HepG2 (cell line): ENCODE measurements around the gene ANKRD2. TPM values are rescaled to one million over a fixed set of nuclear protein-coding genes. Genes with fewer than 3 reads are reported as not detected.

Experiments
- AKAP8 ChIP-seq: sonication (generic); formaldehyde crosslinking; IDR thresholded peaks from 2 replicates; pipeline ENCODE4 v1.5.1; 2020; ENCODE audit warnings: mild to moderate bottlenecking, missing genetic modification reagents
- BCL3 ChIP-seq: sonication (generic); formaldehyde crosslinking; IDR thresholded peaks from 2 replicates; pipeline ENCODE4 v1.5.1; 2020; ENCODE audit warnings: mild to moderate bottlenecking, missing genetic modification reagents, moderate library complexity
- CTCF ChIP-seq: sonication (generic); formaldehyde crosslinking; IDR thresholded peaks from 2 replicates; pipeline ENCODE4 v1.5.0; 2020; ENCODE audit warnings: mild to moderate bottlenecking, missing genetic modification reagents, moderate library complexity
- ERF ChIP-seq: IDR thresholded peaks from 2 replicates; pipeline ENCODE4 v1.6.1; 2018; ENCODE audit warnings: missing biosample characterization, missing genetic modification reagents
- ESRRA ChIP-seq: sonication (generic); formaldehyde crosslinking; IDR thresholded peaks from 2 replicates; pipeline ENCODE4 v1.5.1; 2020; ENCODE audit warnings: mild to moderate bottlenecking, low read depth, missing genetic modification reagents
- ETV5 ChIP-seq: IDR thresholded peaks from 2 replicates; pipeline ENCODE4 v1.6.1; 2018; ENCODE audit warnings: missing biosample characterization, missing genetic modification reagents, inconsistent platforms, borderline replicate concordance
- FIP1L1 ChIP-seq: fragments of 200-400 bp; formaldehyde crosslinking; IDR thresholded peaks from 2 replicates; pipeline ENCODE4 v1.6.1; 2018; ENCODE audit warnings: low read depth, mild to moderate bottlenecking, low read length, moderate library complexity, borderline replicate concordance; ENCODE audit not compliant: insufficient read depth
- FOXO1 ChIP-seq: sonication (generic); formaldehyde crosslinking; IDR thresholded peaks from 2 replicates; pipeline ENCODE4 v1.4.0; 2020; ENCODE audit warnings: missing genetic modification reagents
- HES4 ChIP-seq: sonication (generic); formaldehyde crosslinking; IDR thresholded peaks from 2 replicates; pipeline ENCODE4 v1.9.0; 2021; ENCODE audit warnings: mild to moderate bottlenecking, missing genetic modification reagents, borderline replicate concordance
- ISL2 ChIP-seq: sonication (generic); formaldehyde crosslinking; IDR thresholded peaks from 2 replicates; pipeline ENCODE4 v1.5.0; 2020; ENCODE audit warnings: missing genetic modification reagents
- MBNL3 ChIP-seq: fragments of 250-450 bp; sonication (Bioruptor Pico); conservative IDR thresholded peaks from 2 replicates; pipeline ENCODE4 v1.8.0; 2022; ENCODE audit warnings: mild to moderate bottlenecking, inconsistent platforms
- PBX2 ChIP-seq: IDR thresholded peaks from 2 replicates; pipeline ENCODE4 v1.6.1; 2016; ENCODE audit warnings: control low read depth
- SMAD1 ChIP-seq: sonication (generic); formaldehyde crosslinking; IDR thresholded peaks from 2 replicates; pipeline ENCODE4 v1.4.0; 2020; ENCODE audit warnings: missing genetic modification reagents, low read depth, mild to moderate bottlenecking, borderline replicate concordance
- STAG1 ChIP-seq: sonication (generic); formaldehyde crosslinking; IDR thresholded peaks from 2 replicates; pipeline ENCODE4 v1.4.0; 2020; ENCODE audit warnings: missing genetic modification reagents
- TEAD3 ChIP-seq: optimal IDR thresholded peaks from 2 replicates; pipeline ENCODE3; 2016; ENCODE audit warnings: borderline replicate concordance
- THAP11 ChIP-seq: IDR thresholded peaks from 2 replicates; pipeline ENCODE4 v1.6.1; 2016; ENCODE audit warnings: missing biosample characterization, missing genetic modification reagents
- ZBTB7A ChIP-seq: sonication (generic); formaldehyde crosslinking; IDR thresholded peaks from 2 replicates; pipeline ENCODE4 v1.8.0; 2022; ENCODE audit warnings: mild to moderate bottlenecking, missing genetic modification reagents
- ZFP36L2 ChIP-seq: sonication (generic); formaldehyde crosslinking; IDR thresholded peaks from 2 replicates; pipeline ENCODE4 v1.4.0; 2020; ENCODE audit warnings: missing genetic modification reagents
- ZFP91 ChIP-seq: sonication (generic); formaldehyde crosslinking; IDR thresholded peaks from 2 replicates; pipeline ENCODE4 v1.9.0; 2022; ENCODE audit warnings: missing genetic modification reagents, mild to moderate bottlenecking, borderline replicate concordance
- ZFY ChIP-seq: sonication (generic); formaldehyde crosslinking; IDR thresholded peaks from 2 replicates; pipeline ENCODE4 v1.4.0; 2020; ENCODE audit warnings: missing genetic modification reagents
- ZNF10 ChIP-seq: sonication (generic); formaldehyde crosslinking; IDR thresholded peaks from 2 replicates; pipeline ENCODE4 v1.4.0; 2020; ENCODE audit warnings: mild to moderate bottlenecking, low read depth, missing genetic modification reagents, borderline replicate concordance
- ZNF282 ChIP-seq: fragments of 450-650 bp; IDR thresholded peaks from 2 replicates; pipeline ENCODE4 v1.6.1; 2018; ENCODE audit not compliant: partially characterized antibody
- ZNF792 ChIP-seq: IDR thresholded peaks from 2 replicates; pipeline ENCODE4 v1.6.1; 2016
- ZNF883 ChIP-seq: sonication (generic); formaldehyde crosslinking; IDR thresholded peaks from 2 replicates; pipeline ENCODE4 v1.5.1; 2020; ENCODE audit warnings: mild to moderate bottlenecking, missing genetic modification reagents; ENCODE audit errors: not compliant biosample characterization
- polyA plus RNA-seq, 8 experiments: library from polyadenylated mRNA; depleted of rRNA in 3 of 8; stranded (reverse) in 7 of 8; unstranded in 1 of 8; fragments of >200 nt; fragmentation: Illumina TruSeq in 4 of 8; extraction: Trizol in 4 of 8; gene quantifications; 2 replicates each; pipeline versions ENCODE4 v1.2.1 to v1.2.3, GENCODE V29; 2011 to 2016; ENCODE audit warnings: low read depth in 4 of 8, missing spikeins in 1 of 8, mixed read lengths in 1 of 8; ENCODE audit not compliant: insufficient read depth in 1 of 8
- total RNA-seq, 5 experiments: library from RNA; depleted of rRNA; stranded (reverse); fragments of >200 nt; fragmentation: Illumina TruSeq; extraction: Trizol; gene quantifications; 2 replicates each; pipeline ENCODE4 v1.2.3, GENCODE V29; 2016; ENCODE audit warnings: low read depth in 1 of 5

The ANKRD2 gene
- total and polyA plus RNA-seq, 2 of the 13 experiments (the other 11 are each of a cell fraction or from before 2014, with no cell fraction given), result not detected

- TF ChIP-seq ERF (CRISPR knock-in tag) (peak; percentile 24; the same call in 1 of the 2 replicates), ISL2 (CRISPR knock-in tag) (no peak), MBNL3 (CRISPR knock-in tag) (no peak), ZNF282 (no peak), PBX2 (CRISPR knock-in tag) (peak; percentile 34; the same call in 1 of the 2 replicates), AKAP8 (CRISPR knock-in tag) (no peak), CTCF (CRISPR knock-in tag) (no peak), HES4 (CRISPR knock-in tag) (no peak), SMAD1 (no peak), ZFP36L2 (CRISPR knock-in tag) (0 out of 2 replicates have a peak, but pooled peaks have one; percentile 35), ZNF883 (CRISPR knock-in tag) (no peak), THAP11 (peak; percentile 58; the same call in 1 of the 2 replicates), ETV5 (CRISPR knock-in tag) (no peak; the same call in 1 of the 2 replicates), FOXO1 (CRISPR knock-in tag) (no peak), ZBTB7A (CRISPR knock-in tag) (no peak), STAG1 (CRISPR knock-in tag) (no peak), ZNF10 (CRISPR knock-in tag) (no peak), TEAD3 (CRISPR knock-in tag) (no peak), ZFY (CRISPR knock-in tag) (peak; percentile 79), BCL3 (CRISPR knock-in tag) (no peak), ESRRA (CRISPR knock-in tag) (0 out of 2 replicates have a peak, but pooled peaks have one; percentile 20), FIP1L1 (no peak), ZFP91 (CRISPR knock-in tag) (0 out of 2 replicates have a peak, but pooled peaks have one; percentile 7), ZNF792 (CRISPR knock-in tag) (no peak)
These were observed 11.7 kb downstream of the ANKRD2 start, which contains the start of gene HOGA1 (continued) for GRCh38 chr10:97584060-97584797.
